Measurements from ENCODE around the gene GDE1. TPM values are rescaled to one million over a fixed set of nuclear protein-coding genes. Genes with fewer than 3 reads are reported as not detected.

The GDE1 gene
- total RNA-seq, 4 donors from 2014 or later, result 36.3 to 66.4 (median 41.2) TPM

DNA sequence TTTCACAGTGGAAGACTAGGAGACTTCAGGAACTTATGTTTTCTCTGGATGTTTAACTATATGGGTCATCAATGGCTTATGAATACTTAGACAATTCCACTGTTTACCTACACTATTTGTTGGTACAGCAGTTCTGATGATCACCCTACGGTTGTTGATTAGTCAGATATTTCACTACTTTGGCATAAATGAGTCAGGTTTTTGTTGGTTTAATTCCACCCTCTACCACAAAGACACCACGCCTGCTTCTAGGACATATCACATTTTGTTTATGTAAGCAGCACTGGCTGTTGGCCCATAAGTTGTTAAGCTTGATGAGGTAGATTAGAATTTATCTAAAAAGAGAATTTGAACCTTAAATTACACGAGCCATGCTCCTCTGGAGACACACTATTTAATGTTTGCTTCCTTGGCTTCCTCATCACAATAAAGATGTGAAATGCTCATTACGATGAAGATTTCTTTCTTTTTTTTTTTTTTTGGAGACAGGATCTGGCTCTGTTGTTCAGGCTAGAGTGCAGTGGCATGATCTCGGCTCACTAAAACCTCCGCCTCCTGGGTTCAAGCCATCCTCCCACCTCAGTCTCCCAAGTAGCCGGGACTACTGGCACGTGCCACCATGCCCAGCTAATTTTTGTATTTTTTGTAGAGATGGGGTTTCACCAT is 4.3 kb downstream of the GDE1 start:
- peaks cover 11 to 64% (median 14%) of the 10 kb centered on the region in 3 donors for H3K4me1 ChIP-seq
- intact Hi-C loops (cut with DNase I), result loop anchor here (10.0 kb wide), 1 partner anchor 343 kb away; no protein-coding TSS in a partner anchor
- H3K4me3 ChIP-seq, result no peak overlapping the region
- peaks cover 0 to 49% (median 3%) of the 10 kb centered on the region in 3 donors for H3K36me3 ChIP-seq
- 61 to 67% methylated on average over 8 of the region's 8 CpGs for WGBS, 2 donors
- H3K27me3 ChIP-seq, result no peaks in the 10 kb centered on the region
- DNase-seq, result no peak
- no peaks in the 10 kb centered on the region for H3K9me3 ChIP-seq
- peak overlapping the region in 1 of 4 donors; percentile 2 for H3K27ac ChIP-seq
- no peak for TF ChIP-seq POLR2A (IDR thresholded peaks at IDR 0.05)
- TF ChIP-seq, protein P1, sequence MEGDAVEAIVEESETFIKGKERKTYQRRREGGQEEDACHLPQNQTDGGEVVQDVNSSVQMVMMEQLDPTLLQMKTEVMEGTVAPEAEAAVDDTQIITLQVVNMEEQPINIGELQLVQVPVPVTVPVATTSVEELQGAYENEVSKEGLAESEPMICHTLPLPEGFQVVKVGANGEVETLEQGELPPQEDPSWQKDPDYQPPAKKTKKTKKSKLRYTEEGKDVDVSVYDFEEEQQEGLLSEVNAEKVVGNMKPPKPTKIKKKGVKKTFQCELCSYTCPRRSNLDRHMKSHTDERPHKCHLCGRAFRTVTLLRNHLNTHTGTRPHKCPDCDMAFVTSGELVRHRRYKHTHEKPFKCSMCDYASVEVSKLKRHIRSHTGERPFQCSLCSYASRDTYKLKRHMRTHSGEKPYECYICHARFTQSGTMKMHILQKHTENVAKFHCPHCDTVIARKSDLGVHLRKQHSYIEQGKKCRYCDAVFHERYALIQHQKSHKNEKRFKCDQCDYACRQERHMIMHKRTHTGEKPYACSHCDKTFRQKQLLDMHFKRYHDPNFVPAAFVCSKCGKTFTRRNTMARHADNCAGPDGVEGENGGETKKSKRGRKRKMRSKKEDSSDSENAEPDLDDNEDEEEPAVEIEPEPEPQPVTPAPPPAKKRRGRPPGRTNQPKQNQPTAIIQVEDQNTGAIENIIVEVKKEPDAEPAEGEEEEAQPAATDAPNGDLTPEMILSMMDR (IDR thresholded peaks at IDR 0.05), result no peak

DNA sequence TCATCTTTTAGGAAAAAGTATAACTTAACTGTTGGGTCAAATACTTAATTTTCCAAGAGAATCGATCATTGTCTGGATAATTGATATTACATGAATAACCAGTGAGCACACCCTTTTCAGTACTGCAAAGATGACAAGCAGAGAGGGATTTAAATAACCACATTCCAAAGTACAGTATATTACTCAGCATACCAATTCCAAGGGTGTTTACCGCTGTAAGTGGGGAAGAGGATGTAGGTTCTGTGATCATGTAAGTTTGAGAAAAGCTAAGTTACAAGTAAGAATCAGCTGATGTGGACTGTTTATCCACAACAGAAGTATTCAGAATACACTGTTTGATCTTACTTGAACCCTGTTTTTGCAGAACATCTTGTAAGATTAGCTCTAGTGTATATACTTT is 6.1 kb downstream of the GDE1 start:
- Histone ChIP-seq H3K36me3 (peaks cover 0 to 62% (median 3%) of the 10 kb centered on the region in 3 donors), H3K27me3 (no peaks in the 10 kb centered on the region), H3K9me3 (no peaks in the 10 kb centered on the region), H3K27ac (no peak overlapping the region), H3K4me1 (peaks cover 6 to 53% (median 10%) of the 10 kb centered on the region in 3 donors), H3K4me3 (no peak overlapping the region)
- intact Hi-C loops (cut with DNase I), result loop anchor here (10.0 kb wide), 1 partner anchor 341 kb away; no protein-coding TSS in a partner anchor
- no peak for TF ChIP-seq POLR2A (IDR thresholded peaks at IDR 0.05)
- TF ChIP-seq, protein P1 (IDR thresholded peaks at IDR 0.05), result no peak
- no peak for DNase-seq
- WGBS, 2 donors, result 75 to 77% methylated on average over 2 of the region's 2 CpGs

DNA sequence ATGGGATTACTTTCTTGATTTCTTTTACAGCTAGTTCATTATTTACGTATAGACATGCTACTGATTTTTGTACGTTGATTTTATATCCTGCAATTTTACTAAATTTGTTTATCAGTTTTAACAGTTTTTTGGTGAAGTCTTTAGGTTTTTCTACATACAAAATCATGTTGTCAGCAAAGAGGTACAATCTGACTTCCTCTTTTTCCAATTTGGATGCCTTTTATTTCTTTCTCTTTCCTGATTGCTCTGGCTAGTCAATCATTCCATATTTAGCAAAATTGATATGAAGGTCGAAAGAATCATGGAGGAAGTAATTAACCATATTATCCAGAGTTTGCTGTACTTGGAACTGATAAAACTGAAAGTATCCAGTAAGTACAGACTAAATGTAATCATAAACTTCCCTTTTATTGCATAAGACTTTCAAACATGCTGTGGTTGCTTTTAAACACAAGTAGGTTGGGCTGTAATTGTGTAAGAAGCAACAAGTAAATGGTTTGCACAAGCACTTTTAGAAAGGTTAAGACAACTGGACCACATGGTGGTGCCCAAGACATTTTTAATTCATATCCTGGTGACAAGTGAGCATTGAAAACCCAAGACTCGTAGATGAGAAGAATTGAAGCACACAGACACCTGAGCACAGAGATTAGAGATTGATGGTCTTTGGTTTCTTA is 8.4 kb downstream of the GDE1 start:
- Histone ChIP-seq H3K9me3 (no peaks in the 10 kb centered on the region), H3K4me3 (no peak overlapping the region), H3K36me3 (peaks cover 3 to 85% (median 8%) of the 10 kb centered on the region in 3 donors), H3K27me3 (no peaks in the 10 kb centered on the region), H3K27ac (peak overlapping the region in 1 of 4 donors; percentile 2), H3K4me1 (peaks cover 0 to 31% (median 0%) of the 10 kb centered on the region in 3 donors)
- DNase-seq, result no peak
- intact Hi-C loops (cut with DNase I), result loop anchor here (10.0 kb wide), 1 partner anchor 339 kb away; no protein-coding TSS in a partner anchor
- TF ChIP-seq, protein P1 (IDR thresholded peaks at IDR 0.05), result no peak
- TF ChIP-seq POLR2A (IDR thresholded peaks at IDR 0.05), result no peak
- WGBS, 2 donors, result 71 to 89% methylated on average over 4 of the region's 4 CpGs

DNA sequence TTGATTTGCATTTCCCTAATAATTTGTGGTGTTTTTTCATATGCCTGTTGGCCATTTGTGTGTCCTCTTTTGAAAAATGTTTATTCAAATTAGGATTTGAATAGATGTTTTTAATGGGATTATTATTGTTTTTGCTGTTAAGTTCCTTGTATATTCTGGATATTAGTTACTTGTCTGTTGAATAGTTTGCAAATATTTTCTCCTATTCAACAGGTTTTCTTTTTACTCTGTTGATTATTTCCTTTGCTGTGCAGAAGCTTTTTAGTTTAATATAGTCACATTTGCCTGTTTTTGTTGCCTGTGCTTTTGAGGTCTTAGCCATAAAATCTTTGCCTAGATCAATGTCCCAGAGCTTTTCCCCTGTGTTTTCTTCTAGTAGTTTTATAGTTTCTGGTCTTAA is 9.6 kb downstream of the GDE1 start:
- Histone ChIP-seq H3K4me1 (peaks cover 0 to 19% (median 0%) of the 10 kb centered on the region in 3 donors), H3K27me3 (no peaks in the 10 kb centered on the region), H3K36me3 (peaks cover 5 to 95% (median 8%) of the 10 kb centered on the region in 3 donors), H3K9me3 (no peaks in the 10 kb centered on the region), H3K27ac (no peak overlapping the region), H3K4me3 (no peak overlapping the region)
- no peak for DNase-seq
- intact Hi-C loops (cut with DNase I), result loop anchor here (10.0 kb wide), 1 partner anchor 337 kb away; no protein-coding TSS in a partner anchor
- TF ChIP-seq, protein P1 (IDR thresholded peaks at IDR 0.05), result no peak

DNA sequence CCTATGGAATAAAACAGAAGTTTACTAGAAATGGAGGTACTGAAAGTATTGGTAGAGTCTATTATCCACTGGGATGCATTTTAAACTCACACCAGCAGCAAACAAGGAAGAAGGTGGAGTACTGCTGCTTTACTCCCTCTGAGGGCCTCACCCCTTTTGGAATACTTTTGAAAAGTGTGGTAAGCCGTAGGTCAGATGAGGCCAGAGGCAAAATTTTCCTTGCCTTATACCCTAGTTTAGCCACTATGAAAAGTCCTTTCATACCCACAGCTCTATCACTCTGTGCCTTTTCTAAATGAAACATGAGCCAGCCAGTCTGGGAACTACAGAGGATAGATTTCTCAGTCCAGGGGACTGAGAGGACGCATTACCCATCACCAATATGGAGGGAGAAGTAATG is 14.0 kb downstream of the GDE1 start:
- Histone ChIP-seq H3K36me3 (peaks cover 5 to 95% (median 11%) of the 10 kb centered on the region in 3 donors), H3K27ac (no peak overlapping the region), H3K4me1 (no peaks in the 10 kb centered on the region), H3K4me3 (no peak overlapping the region), H3K27me3 (no peaks in the 10 kb centered on the region), H3K9me3 (no peaks in the 10 kb centered on the region)
- intact Hi-C loops (cut with DNase I), result loop anchor here (10.0 kb wide), 1 partner anchor 423 kb away; no protein-coding TSS in a partner anchor
- TF ChIP-seq, protein P1 (IDR thresholded peaks at IDR 0.05), result no peak
- TF ChIP-seq POLR2A (IDR thresholded peaks at IDR 0.05), result no peak
- DNase-seq, result no peak
- 91 to 95% methylated on average over 2 of the region's 2 CpGs for WGBS, 2 donors

Measured in esophagus squamous epithelium (tissue), 5 donors.